Measurements from ENCODE around the gene NUDT10.
"Not testable (repeated sequence)": the region's sequence is repeated elsewhere in the genome, so short reads cannot be mapped to it uniquely, and the experiment has no call there.

NUDT10 gene

GRCh38 chrX:51332188-51332942, at the start of gene NUDT10:
NUDT10 (plus strand) TSS chrX:51332822; CDS start chrX:51332966, 144 bp downstream.
- no peak for DNase-seq (ENCODE audit: low read depth, low spot score)

DNA sequence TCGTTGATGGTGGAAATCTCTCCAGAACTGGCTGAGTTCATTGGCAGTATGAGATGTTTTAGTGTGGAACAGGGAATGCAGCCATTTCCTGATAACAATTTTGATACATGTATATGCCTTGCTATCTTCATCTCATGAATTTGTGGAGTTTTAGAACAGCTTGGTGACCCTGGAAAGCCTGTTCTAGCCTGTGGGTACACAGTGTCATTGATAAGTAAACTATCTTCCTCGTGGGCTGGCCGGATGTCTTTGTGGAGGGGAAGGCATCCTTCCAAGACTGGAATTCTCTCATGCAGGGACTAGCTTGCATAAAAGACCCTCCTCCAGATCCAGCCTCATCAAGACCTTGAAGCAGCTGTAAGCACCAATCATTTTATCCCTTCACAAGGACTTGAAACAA, 40.2 kb upstream of the NUDT10 start:
- no peak for DNase-seq (ENCODE audit: low read depth, low spot score)

DNA sequence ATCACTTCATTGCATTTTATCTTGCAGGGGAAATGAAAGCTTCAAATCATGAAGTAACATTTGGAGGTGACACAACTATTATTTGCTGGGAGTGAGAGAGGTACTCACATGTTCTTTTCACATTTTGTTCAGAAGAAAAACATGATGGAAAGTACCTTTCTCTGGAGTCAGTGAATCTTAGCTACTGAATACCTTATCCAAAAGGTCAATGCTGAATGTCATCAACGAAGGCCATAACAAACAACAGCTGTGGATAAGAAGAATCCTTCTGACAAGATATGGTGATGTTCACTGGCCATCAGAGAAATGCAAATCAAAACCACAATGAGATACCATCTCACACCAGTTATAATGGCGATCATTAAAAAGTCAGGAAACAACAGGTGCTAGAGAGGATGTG, 36.5 kb upstream of the NUDT10 start:
- DNase-seq (ENCODE audit: low read depth, low spot score): no peak

GRCh38 chrX:51316271-51316670, 16.4 kb upstream of the NUDT10 start:
- DNase-seq (ENCODE audit: low read depth, low spot score): no peak

DNA sequence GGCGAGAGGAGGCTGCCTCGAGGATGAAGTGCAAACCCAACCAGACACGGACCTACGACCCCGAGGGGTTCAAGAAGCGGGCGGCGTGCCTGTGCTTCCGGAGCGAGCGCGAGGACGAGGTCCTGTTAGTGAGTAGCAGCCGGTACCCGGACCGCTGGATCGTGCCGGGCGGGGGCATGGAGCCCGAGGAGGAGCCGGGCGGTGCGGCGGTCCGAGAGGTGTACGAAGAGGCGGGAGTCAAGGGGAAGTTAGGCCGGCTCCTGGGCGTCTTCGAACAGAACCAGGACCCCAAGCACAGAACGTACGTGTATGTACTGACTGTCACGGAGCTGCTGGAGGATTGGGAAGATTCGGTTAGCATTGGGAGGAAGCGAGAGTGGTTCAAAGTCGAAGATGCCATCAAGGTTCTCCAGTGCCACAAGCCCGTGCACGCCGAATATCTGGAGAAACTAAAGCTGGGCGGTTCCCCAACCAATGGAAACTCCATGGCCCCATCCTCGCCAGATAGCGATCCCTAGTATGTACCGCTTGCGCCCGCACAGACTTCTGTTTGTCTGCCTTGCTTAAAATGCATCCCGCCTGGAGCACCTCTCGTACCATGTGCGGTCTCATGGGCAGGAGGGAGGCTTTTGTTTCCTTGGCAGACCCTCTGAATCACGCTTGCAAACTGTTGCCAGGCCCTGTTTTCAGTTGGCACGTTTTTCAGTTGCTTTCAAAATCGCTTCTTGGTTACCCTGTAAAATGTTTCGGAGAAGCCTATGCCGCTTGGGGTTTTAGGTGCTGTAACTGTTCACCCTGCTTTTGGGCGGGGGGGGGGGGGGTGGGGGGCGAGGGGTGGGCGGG, 542 bp downstream of the NUDT10 start:
- not testable (repeated sequence) for DNase-seq (ENCODE audit: low read depth, low spot score)

DNA sequence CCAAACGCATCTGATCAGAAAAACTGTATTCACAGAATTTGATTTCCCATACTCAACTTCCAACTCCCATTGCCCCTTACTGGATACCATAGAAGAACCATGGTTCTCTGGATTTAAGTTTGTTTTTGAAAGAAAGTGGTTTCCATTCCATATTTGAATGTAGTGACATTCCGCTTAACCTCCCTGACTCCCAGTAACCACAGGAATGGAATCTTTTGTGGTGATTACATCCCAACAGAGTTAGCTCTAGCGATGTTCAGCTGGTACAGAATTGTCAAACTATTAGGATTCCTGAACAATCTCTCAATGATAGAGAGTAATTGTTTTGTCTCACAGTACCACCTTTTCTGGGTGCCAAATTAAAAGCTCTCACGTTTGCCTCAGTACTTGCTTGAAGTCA, 1.7 kb downstream of the NUDT10 start:
- no peak for DNase-seq (ENCODE audit: low read depth, low spot score)

DNA sequence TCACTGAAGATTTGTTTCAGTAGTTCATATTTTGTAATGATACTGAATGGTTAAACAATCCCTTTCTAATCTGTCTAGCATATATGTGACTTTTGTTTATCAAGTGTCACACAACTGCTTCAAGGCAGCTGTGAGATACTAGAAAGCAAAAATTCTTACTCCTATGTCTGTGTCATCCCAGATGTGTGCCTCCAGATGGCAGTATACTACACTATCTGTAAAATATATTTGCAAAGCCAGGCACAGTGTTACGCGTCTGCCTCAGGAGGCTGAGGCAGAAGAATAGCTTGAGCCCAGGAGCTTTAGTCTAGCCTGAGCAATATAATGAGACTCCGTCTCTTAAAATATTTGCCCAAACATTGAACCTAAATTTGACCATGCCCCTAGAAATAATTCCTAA, 4.0 kb downstream of the NUDT10 start:
- DNase-seq (ENCODE audit: low read depth, low spot score): no peak

DNA sequence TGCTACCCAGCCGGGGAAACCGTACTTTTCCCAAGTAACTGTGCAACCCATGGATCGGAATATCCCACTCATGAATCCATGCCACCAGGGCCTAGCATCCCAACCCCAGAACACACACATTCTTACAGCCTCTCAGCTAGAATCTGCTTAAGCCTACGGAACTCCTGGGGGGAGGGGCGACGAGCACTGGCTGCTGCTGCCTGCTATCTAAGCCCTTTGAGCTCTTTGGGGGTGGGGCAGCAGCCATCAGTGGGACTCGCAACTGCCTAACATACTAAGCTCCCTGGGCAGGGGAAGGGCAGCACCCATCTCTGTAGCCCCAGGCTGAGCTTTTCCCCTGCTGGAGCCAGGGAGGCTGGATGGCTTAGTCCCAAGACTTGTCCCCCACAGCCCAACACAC, 28.6 kb downstream of the NUDT10 start:
- DNase-seq (ENCODE audit: low read depth, low spot score): no peak

GRCh38 chrX:51376672-51377071, 44.0 kb downstream of the NUDT10 start:
- no peak for DNase-seq (ENCODE audit: low read depth, low spot score)
